OCI-LY3 (cell line): ENCODE data around the gene MYH9.

ENCODE experiments used
- CTCF ChIP-seq: fragments of 200-600, 300-600 bp; sonication (generic); IDR thresholded peaks from 2 replicates; pipeline ENCODE4 v1.5.1; 2014; ENCODE audit warnings: antibody characterized with exemption, low read length, low read depth
- EZH2phosphoT487 ChIP-seq: fragments of 200-600 bp; shearing (Covaris generic); IDR thresholded peaks from 2 replicates; pipeline ENCODE4 v1.6.1; 2018; ENCODE audit warnings: antibody characterized with exemption, mixed run types, low read depth

GRCh38 chr22:36395915-36396314, 8.1 kb upstream of the MYH9 start:
- TF ChIP-seq CTCF, result no peak
- TF ChIP-seq EZH2phosphoT487, result no peak
